ENCODE data around the gene PTRH2.
A peak's percentile ranks its signal among the peaks of the same experiment; 100 is the strongest.
"Not testable (repeated sequence)": the region's sequence is repeated elsewhere in the genome, so short reads cannot be mapped to it uniquely, and the experiment has no call there.

The PTRH2 gene

GRCh38 chr17:59668816-59669215 is 38.4 kb downstream of the PTRH2 start:
- no peak overlapping the region for H3K4me3 ChIP-seq (replicated peaks; ENCODE audit: low read depth, low read length)
- DNase-seq (ENCODE audit: extremely low read depth, low read depth): peak; percentile 81
- no peak for TF ChIP-seq CTCF (IDR thresholded peaks at IDR 0.05; ENCODE audit: low read depth, low read length, missing control alignments)

GRCh38 chr17:59666235-59666634 is 41.0 kb downstream of the PTRH2 start:
- no peak overlapping the region for H3K4me3 ChIP-seq (replicated peaks; ENCODE audit: low read depth, low read length)
- DNase-seq (ENCODE audit: extremely low read depth, low read depth): no peak
- no peak for TF ChIP-seq CTCF (IDR thresholded peaks at IDR 0.05; ENCODE audit: low read depth, low read length, missing control alignments)

GRCh38 chr17:59656624-59657023 is 50.6 kb downstream of the PTRH2 start:
- H3K4me3 ChIP-seq (replicated peaks; ENCODE audit: low read depth, low read length); DNase-seq (ENCODE audit: extremely low read depth, low read depth): not testable (repeated sequence)

- DNase-seq (ENCODE audit: extremely low read depth, low read depth): no peak
- H3K4me3 ChIP-seq (replicated peaks; ENCODE audit: low read depth, low read length): no peak overlapping the region
- no peak for TF ChIP-seq CTCF (IDR thresholded peaks at IDR 0.05; ENCODE audit: low read depth, low read length, missing control alignments)
These were observed 55.1 kb downstream of the PTRH2 start for GRCh38 chr17:59652119-59652518.

- no peak for DNase-seq (ENCODE audit: extremely low read depth, low read depth)
These were observed 55.9 kb downstream of the PTRH2 start for GRCh38 chr17:59651346-59651745.

GRCh38 chr17:59650642-59651041 is 56.6 kb downstream of the PTRH2 start:
- no peak for TF ChIP-seq CTCF (IDR thresholded peaks at IDR 0.05; ENCODE audit: low read depth, low read length, missing control alignments)
- no peak overlapping the region for H3K4me3 ChIP-seq (replicated peaks; ENCODE audit: low read depth, low read length)
- no peak for DNase-seq (ENCODE audit: extremely low read depth, low read depth)

More at GRCh38 chr17:59651346-59651745, 55.9 kb downstream of the PTRH2 start:
- no peak for TF ChIP-seq CTCF (IDR thresholded peaks at IDR 0.05; ENCODE audit: low read depth, low read length, missing control alignments)
- no peak overlapping the region for H3K4me3 ChIP-seq (replicated peaks; ENCODE audit: low read depth, low read length)

GRCh38 chr17:59649886-59650285 is 57.3 kb downstream of the PTRH2 start:
- no peak overlapping the region for H3K4me3 ChIP-seq (replicated peaks; ENCODE audit: low read depth, low read length)
- DNase-seq (ENCODE audit: extremely low read depth, low read depth): no peak
- TF ChIP-seq CTCF (IDR thresholded peaks at IDR 0.05; ENCODE audit: low read depth, low read length, missing control alignments): no peak
